Naive B cell (primary cell): Measurements from ENCODE around the gene DBET. TPM values are rescaled to one million over a fixed set of nuclear protein-coding genes. Genes with fewer than 3 reads are reported as not detected.

ENCODE experiments used
- polyA plus RNA-seq, 6 donors: library from polyadenylated mRNA; unstranded; fragments of 300-500 nt; fragmentation: Illumina TruSeq; gene quantifications; one replicate each; pipeline ENCODE4 v1.2.3, GENCODE V29; 2021; ENCODE audit warnings: low read depth in 6 of 6

DBET gene
- polyA plus RNA-seq, 6 donors from 2014 or later = not detected

Other genes starting within 250 kb of the DBET start
- 10 to 100 TPM; 39.7 to 57.8 (median 53.9) TPM for gene FRG1, start 123.6 kb upstream of the DBET start, polyA plus RNA-seq
- not detected for gene FRG2, start 37.2 kb upstream of the DBET start, polyA plus RNA-seq
- gene DUX4, start 109.3 kb downstream of the DBET start, polyA plus RNA-seq = not detected